ENCODE measurements around the gene POTEG.
"Not testable (repeated sequence)": the region's sequence is repeated elsewhere in the genome, so short reads cannot be mapped to it uniquely, and the experiment has no call there.

The POTEG gene

GRCh38 chr14:19372813-19373500 lies 61.2 kb downstream of the POTEG start:
- DNase-seq = not testable (repeated sequence)

GRCh38 chr14:19371767-19372166 lies 62.4 kb downstream of the POTEG start:
- not testable (repeated sequence) for DNase-seq

- not testable (repeated sequence) for DNase-seq
Observed at GRCh38 chr14:19362803-19363202, 71.3 kb downstream of the POTEG start.

GRCh38 chr14:19362323-19362722 lies 71.8 kb downstream of the POTEG start:
- not testable (repeated sequence) for DNase-seq

GRCh38 chr14:19361636-19362253 lies 72.4 kb downstream of the POTEG start:
- DNase-seq = not testable (repeated sequence)

GRCh38 chr14:19360937-19361635 lies 73.1 kb downstream of the POTEG start:
- DNase-seq = not testable (repeated sequence)

Data from stimulated activated CD8-positive, alpha-beta memory T cell treated with anti-CD3 and anti-CD28 coated beads, Interleukin-4, amount 100 ng/mL, for 48 hours (primary cell).